ENCODE measurements around the gene OR2AE1.
"Not testable (repeated sequence)": the region's sequence is repeated elsewhere in the genome, so short reads cannot be mapped to it uniquely, and the experiment has no call there.

Gene OR2AE1, protein sequence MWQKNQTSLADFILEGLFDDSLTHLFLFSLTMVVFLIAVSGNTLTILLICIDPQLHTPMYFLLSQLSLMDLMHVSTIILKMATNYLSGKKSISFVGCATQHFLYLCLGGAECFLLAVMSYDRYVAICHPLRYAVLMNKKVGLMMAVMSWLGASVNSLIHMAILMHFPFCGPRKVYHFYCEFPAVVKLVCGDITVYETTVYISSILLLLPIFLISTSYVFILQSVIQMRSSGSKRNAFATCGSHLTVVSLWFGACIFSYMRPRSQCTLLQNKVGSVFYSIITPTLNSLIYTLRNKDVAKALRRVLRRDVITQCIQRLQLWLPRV

DNA sequence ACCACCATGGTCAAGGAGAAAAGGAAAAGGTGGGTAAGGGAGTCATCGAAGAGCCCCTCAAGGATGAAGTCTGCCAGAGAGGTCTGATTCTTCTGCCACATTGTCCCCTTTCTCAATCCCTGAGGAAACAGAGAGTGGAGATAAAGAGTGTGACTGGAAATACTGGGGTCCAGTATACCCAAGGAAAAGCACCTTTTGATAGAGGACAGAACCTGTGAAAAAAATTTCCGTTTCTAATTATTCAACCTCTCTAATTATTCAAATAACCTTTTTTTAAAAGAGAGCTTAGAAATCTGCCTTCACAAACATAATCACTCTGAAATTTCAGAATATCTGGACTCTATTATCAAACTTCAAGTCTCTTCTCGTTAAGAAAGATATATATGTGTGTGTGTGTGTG, at the start of gene OR2AE1:
Gene OR2AE1, minus strand, starts transcription at position 101 of the 400 bp plus-strand sequence. Its CDS starts 0 bp downstream, at position 101.
- DNase-seq (ENCODE audit: low spot score): no peak

DNA sequence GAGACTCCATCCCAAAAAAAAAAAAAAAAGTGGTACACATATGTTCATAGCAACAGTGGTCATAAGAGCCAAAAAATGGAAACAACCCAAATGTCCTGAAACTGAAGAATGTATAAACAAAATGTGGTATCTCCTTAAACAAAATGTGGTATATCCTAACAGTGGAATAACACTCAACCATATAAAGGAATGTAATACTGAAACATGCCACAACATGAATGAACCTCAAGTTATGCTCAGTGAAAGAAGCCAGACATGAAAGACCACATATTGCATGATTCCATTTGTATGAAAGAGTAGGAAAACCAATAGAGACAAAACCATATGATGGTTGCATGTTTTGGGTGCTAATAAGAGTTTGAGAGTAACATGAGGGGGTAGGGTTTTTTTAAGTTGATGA, 49.5 kb upstream of the OR2AE1 start:
- DNase-seq (ENCODE audit: low spot score): no peak

DNA sequence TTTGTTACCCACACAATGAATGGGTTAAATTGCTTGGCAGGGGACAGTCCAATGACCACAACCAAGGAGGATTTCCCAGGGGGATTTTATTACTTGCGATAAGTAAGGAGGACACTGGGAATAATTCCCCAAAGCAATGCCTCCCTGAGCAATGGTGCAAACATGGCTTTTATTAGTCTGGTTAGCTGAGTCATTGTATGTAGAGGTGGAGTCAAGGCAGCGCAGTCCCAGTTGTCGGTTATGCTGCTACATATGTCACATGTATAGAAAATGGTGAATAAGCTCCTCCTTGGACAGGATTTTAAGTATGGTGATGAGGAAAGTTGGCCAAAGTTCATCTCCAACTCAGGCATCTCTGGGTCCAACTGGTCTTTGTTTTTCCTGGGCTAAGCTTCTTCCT, 46.4 kb upstream of the OR2AE1 start:
- no peak for DNase-seq (ENCODE audit: low spot score)

DNA sequence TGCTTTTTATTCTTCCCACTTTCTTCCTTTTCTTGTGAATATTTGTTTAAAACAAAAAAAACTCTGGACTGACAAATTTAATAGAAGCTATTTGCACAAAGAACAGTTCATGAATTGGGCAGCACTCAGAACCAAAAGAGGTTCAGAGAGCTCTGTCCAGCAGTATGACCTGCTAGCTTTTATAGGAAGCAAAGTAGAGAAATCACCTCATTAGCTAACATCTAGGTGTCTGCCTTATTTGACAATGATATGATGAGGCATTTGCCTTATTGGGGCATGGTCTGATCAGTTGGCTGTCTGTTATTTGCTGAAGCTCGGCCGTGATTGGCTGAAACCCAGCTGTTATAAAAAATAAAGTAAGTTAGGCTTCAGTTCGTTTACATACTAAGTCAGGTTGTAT, 43.3 kb upstream of the OR2AE1 start:
- DNase-seq (ENCODE audit: low spot score): no peak

DNA sequence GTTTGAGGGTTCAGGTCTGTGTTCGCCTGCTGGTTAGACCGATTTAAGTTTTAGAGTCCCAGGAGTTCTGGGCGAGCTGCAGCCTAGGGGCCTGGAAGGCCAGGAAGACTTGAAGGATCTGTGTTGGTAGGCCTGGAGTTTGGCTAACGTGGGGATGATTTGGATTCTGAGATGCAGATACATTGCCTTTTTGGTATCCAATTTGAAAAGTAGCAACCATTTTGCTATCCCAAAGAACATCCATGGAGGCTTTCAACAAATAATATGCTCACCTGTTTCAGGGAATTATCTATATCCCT, 42.9 kb upstream of the OR2AE1 start:
- DNase-seq (ENCODE audit: low spot score): no peak

DNA sequence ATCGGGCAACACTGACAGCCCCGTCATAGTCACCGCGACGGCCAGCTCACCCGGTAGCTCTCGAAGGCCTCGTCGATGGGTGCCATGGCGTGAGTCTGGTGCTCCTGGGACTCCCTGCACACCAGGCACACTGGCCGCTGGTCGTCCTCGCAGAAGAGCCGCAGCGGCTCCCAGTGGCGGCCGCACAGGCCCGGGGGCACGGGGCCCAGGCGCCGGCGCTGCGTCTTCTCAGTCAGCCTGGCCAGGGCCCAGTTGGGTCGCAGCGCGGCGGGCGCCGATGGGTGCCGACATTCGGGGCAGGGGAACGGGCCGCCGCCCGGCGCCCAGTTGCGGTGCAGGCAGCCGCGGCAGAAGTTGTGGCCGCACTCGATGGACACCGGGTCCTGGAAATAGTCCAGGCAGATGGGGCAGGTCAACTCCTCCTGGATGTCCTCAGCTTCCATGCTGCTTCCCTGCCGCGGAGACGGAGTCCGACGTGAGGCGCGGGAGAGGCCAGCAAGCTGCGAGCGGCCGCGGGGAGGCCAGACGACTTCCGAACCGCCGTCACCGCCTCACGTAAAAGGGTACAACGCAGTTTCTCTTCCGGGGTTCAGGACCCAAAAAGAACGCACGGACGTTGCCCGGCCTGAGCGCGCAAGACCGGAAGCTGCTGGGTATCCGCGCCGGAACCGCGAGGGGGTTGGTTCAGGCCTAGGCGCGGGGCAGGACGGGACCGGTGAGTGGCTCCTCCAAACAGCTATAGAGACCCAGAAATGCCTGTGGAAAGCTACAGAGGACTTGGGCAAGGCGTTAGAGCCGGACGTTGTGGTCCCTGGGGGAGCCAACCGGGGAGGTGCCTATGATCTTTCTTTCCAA, 42.4 kb upstream of the OR2AE1 start, which contains the start of gene TRIM4:
Gene TRIM4, minus strand, starts transcription at position 572 of the 855 bp plus-strand sequence. Its CDS starts 129 bp downstream, at position 443.
- DNase-seq (ENCODE audit: low spot score): peak; percentile 69

DNA sequence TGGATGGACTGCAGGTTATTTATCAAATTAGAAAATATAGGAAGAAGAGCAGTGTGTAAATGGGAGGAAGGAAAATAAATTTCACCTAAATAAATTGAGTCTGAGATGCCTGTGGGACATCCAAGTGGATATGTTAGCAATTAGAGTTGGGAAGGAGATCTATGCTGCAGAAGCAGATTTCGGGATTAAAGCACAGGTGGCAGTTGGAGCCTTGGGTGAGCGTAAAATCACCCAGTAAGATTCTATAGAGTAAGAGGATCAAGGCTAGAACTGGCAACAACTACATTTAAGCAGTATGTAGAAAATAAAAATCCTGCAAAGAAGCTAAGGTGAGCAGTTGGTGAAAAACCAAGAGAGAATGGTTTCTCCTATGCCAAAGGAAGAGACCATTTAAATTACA, 34.1 kb upstream of the OR2AE1 start:
- DNase-seq (ENCODE audit: low spot score): no peak

DNA sequence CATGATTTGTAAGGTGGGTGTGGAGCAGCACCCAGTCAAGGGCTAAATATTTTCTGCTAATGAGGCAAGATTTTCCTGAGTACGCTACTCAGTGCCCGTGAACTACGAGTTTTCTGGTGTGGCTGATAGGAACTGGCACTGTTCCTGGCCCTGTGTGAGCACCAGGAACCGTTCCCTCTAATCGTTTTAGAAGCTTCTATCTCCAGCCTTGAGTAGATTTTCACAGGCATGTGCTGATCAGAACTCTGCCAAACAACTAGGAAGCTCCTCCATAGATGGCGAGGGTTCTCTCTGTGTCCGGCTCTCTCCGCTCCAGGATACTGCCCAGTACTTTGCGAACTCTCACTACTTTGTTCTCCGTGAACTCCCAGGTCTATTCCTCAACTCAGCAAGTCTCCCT, 24.7 kb upstream of the OR2AE1 start:
- no peak for DNase-seq (ENCODE audit: low spot score)

DNA sequence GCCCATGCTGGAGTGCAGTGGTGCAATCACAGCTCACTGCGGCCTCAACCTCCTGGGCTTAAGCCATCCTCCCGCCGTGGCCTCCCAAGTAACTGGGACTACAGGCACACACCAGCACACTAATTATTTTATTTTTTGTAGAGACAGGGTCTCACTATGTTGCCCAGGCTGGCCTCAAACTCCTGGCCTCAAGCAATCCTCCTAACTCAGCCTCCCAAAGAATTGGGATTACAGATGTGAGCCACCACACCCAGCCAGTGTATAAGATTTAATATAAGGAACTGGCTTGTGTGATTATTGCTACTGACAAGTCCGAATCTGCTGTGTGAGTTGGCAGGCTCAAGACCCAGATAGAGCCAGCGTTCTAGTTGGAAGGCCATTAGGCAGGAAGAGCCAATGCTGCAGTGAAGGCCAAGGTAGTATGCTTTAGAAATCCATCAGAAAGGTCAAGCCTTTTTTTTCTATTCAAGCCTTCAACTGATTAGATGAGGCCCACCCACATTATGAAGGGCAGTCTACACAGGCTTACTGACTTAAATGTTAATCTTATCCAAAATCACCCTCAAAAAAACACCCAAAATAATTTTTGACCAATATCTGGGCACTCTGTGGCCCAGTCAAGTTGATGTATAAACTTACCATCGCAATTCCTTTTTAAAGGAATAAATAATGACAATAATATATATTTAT, 23.1 kb upstream of the OR2AE1 start:
- DNase-seq (ENCODE audit: low spot score): no peak

DNA sequence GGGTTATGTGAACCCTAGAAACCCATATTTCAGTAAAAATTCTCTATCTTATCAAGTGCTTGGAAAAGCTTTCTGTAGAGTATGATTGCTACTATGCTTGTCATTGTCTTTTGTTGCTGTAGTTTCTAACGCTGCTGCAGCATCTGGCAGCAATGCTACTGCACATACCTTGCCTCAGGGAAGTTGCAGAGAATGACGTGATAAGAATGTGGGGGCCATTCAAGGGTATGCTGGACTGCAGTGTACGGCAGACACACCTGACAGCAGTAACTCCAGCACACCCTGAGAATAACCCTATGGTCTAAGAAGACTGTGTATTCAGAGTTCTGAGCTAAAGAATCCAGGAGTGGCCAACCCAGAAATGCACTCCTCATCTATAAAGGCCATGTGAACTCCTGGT, 22.0 kb upstream of the OR2AE1 start:
- DNase-seq (ENCODE audit: low spot score): no peak

DNA sequence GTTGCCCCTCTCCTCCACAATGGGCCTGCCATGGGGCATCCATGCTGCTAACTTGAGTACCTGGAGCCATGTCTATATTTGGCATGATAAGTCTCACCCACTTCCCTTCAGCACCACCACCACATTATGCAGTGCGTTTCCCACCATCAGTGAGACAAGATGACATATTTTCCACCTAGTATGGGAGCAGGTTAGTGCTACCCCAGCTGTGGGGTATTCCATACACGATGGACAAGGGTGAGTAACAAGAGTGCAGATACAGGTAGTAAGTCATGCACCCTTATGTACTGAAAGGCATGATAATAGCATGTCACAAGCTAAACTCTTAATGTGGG, 21.2 kb upstream of the OR2AE1 start:
- no peak for DNase-seq (ENCODE audit: low spot score)

DNA sequence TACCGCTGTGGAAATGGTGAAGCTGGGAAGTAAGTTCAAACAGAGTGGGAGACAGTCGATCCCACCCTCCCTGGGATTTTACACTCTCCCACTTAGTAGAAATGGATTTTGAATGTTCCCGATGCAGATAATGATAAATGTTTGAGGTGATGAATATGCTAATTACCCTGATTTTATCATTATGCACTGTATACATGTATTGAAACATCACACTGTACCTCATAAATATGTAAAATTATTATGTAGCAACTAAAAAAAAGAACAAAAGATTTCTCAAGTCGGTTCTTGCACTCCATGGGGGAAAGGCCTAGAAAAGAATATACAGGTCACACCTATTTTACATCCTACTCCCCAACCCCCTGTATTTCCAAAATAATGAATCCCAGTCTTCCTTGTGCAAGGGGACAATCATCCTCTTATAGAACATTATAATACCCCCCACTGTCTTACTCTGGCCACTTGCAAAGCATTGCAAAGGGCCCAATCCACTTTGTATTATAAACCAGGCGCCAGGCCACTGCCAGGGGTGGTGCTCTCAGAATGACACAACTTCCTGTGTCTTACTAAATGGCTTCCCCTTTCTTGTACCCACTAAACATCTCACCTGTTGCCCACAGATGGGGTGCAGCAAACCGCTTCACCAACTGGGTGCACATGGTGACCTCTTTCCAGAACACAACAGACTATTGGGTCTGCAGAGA, 20.6 kb upstream of the OR2AE1 start:
- DNase-seq (ENCODE audit: low spot score): no peak

DNA sequence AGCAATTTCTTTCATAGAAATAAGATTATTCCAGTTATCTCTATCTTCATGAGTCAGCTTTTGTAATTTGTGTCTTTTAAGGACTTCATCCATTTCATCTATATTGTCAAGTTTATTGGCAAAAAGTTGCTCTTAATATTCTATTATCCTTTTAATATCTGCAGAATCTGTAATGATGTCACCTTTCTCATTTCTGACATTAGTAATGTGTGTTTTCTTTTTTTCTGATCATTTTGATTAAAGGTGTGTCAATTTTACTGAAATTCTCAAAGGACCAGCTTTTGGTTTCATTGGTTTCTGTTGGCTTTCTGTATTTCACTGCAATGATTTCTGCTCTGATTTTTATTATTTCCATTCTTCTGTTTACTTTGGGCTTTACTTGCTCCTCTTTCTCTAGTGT, 17.9 kb upstream of the OR2AE1 start:
- no peak for DNase-seq (ENCODE audit: low spot score)

DNA sequence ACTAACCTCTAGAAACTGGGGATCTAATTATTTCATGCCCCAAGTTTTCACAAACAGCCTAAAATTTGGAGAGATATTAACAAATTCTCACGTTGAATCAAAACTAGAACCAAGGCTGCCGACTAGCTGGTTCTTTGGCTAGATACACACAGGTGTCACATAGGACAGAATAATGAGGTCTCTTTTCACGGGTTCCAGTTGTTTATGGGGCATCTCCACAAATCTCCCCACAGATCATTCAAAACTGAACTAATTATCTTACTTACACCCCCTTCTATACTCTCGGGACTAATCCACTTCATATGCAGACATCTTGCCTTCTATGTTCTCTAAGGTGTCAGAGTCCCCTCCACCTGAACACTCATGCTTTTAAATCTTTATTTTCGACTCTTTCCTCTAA, 16.4 kb upstream of the OR2AE1 start:
- no peak for DNase-seq (ENCODE audit: low spot score)

DNA sequence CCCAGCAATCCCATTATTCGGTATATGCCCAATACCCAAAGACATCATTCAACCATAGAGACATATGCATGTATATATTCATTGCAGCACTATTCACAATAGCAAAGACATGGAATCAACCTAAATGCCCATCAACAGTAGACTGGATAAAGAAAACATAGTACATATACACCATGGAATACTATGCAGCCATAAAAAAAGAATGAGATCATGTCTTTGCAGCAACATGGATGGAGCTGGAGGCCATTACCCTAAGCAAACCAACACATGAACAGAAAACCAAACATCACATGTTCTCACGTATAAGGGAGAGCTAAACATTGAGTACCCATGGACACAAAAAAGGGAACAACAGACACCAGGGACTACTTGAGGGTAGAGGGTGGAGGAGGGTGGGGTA, 13.5 kb upstream of the OR2AE1 start:
- DNase-seq (ENCODE audit: low spot score): not testable (repeated sequence)

DNA sequence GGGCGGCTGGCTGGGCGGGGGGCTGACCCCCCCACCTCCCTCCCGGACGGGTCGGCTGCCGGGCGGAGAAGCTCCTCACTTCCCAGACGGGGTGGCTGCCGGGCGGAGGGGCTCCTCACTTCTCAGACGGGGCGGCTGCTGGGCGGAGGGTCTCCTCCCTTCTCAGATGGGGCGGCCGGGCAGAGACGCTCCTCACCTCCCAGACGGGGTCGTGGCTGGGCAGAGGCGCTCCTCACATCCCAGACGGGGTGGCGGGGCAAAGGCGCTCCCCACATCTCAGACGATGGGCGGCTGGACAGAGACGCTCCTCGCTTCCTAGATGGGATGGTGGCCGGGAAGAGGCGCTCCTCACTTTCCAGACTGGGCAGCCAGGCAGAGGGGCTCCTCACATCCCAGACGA, 11.5 kb upstream of the OR2AE1 start:
- DNase-seq (ENCODE audit: low spot score): not testable (repeated sequence)

DNA sequence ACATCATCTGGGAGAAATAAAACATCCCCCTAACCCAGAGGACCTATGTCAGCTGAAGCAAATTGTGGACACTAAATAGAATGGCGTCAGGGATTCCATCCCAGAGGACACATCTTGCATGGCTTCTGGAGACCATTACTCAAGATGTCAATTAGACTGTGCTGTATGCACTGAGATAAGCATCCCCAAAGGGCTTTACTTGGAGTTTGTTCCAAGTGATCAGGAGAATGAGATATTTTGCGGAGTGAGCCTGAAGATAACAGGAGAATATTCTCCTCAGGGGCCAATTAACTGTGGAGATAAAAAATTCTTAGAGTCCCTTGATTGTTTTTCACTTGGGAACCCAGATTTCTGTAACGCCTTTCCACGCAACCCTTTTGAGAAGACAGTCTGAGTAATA, 4.5 kb upstream of the OR2AE1 start:
- no peak for DNase-seq (ENCODE audit: low spot score)

DNA sequence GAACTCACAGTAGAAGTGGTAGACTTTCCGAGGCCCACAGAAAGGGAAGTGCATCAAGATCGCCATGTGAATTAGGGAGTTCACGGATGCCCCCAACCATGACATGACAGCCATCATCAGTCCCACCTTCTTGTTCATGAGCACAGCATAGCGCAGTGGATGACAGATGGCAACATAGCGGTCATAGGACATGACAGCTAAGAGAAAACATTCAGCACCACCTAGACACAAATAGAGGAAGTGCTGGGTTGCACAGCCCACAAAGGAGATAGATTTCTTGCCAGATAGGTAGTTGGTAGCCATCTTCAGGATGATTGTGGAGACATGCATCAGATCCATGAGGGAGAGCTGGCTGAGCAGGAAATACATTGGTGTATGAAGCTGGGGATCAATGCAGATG, 342 bp downstream of the OR2AE1 start:
- no peak for DNase-seq (ENCODE audit: low spot score)

DNA sequence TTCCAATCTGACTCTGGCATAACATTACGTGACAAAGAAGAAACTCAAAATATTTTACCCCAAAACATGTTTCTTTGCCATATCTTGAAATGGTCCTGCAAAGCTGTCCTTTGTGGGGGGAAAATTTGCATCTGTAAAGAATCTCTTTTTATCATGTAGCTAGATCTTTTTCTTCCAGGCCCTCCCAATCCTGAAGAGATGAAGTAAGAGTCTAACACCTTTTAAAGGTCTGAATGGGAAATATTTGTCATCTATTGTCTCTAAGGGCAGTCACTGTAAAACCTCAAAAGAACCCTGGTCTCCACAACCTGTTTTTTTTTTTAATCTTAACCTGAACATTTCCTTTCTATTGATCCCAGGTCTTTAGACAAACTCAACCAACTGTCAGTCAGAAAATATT, 8.6 kb downstream of the OR2AE1 start:
- no peak for DNase-seq (ENCODE audit: low spot score)

DNA sequence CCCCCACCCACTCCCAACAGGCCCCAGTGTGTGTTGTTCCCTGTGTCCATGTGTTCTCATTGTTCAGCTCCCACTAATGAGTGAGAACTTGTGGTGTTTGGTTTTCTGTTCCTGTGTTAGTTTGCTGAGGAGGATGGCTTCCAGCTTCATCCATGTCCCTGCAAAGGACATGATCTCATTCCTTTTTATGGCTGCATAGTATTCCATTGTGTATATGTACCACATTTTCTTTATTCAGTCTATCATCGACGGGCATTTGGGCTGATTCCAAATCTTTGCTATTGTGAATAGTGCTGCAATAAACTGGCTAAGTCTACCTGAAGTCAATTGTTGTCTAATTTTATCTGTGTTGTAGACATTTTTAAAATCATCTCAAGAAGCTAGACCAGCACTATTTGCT, 9.4 kb downstream of the OR2AE1 start:
- not testable (repeated sequence) for DNase-seq (ENCODE audit: low spot score)

DNA sequence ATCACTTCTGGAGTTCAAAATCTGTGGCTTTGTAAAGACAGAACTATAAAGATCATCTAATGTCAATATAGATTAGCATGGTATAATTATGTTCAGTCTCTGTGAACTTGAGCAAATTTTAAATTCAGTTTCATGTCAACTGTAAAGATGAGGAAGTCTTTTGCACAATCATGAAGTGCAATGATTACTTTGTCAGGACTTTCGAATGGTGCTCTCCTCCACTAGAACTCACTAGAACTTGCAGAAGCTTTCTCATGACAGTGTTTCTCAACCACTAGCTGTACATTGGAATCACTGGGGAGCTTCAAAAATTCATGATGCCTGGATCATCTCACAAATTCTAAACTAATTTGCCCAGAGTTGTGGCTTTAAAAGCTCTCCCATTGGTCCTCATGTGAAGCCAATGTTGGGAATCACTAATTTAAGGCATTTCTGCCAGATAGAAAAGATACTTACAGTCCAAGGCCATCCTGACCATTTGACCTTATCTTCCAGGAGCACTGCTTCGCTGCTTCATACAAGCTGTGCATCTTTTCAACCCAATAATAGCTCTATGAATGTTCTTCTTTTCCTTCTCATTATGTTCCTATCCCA, 12.9 kb downstream of the OR2AE1 start:
- no peak for DNase-seq (ENCODE audit: low spot score)

Measured in hematopoietic multipotent progenitor cell treated with erythropoietin and hydrocortisone succinate and interleukin-3 and kit ligand, for 17 days (in vitro differentiated cells).